NCI-H1048 (cell line): Measurements from ENCODE around the gene MYBPC3.
"Not testable (repeated sequence)": the region's sequence is repeated elsewhere in the genome, so short reads cannot be mapped to it uniquely, and the experiment has no call there.

ENCODE experiments used
- DNase-seq: peaks from one replicate; lab custom pipeline; 2025; lab: John Stamatoyannopoulos, UW

Gene MYBPC3

DNA sequence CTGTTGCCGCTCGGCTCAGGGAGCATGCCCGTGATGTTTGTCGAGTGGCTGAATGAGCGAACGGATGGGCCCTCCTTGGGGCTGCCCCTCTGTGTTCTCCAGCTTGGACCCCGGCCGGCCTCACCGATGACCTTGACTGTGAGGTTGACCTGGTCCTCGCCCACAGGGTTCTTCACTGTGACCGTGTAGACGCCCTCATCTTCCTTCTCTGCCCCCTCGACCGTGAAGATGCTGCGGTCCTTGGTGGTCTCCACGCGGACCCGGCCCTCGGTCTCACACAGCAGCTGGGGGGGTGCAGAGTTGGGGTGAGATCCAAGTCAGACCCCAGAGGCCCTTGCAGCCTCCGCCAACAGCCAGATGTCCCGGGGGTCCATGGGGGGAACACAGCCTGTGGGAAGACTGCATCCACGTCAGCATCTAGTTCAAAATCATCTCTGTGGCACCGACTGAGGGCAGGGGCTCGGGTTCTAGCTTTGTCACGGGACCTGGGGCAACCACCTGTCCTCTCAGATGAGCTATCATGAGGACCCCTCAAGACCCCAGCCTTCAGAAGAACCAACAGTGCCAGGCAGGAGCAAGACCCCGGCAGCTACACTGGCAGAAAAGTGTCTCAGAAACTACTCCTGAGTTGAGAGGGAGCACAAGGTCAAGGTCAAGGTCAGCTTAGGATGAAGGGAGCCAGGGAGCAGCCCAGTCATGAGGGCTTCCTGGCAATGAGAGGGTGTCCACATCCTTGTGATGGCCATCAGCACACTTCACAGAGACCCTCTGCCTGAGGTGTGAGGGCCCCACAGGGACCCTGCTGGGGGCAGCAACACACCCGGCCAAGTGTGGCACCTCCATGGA is 13.9 kb downstream of the MYBPC3 start:
- DNase-seq: no peak

DNA sequence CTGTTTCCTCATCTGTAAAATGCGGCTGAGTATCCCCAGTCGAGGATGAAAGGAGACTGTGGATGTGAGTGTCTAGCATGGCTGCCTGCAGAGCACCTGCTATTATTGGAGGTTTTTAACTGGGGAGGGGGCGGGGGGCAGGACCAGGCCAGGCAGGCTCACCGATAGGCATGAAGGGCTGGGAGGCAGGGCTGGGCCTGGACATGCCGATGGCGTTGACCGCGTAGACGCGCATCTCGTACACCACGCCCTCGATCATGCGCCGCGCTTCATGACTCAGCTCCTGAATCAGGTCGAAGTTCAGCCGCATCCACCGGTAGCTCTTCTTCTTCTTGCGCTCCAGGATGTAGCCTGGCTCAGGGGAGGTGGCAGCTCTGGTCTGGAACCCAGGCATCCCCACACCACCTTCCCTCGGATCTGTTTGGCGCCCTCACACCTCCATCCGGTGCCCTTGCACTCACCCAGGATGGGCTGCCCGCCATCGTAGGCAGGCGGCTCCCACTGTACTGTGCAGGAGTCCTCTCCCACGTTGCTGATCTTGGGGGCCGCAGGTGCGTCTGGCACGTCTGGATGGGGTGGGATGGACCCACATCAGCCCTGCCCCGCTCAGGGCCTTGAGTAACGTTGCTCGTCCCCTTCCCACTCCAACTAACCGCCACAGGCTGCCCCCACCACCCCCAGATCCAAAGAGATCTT is 15.1 kb downstream of the MYBPC3 start:
- no peak for DNase-seq

DNA sequence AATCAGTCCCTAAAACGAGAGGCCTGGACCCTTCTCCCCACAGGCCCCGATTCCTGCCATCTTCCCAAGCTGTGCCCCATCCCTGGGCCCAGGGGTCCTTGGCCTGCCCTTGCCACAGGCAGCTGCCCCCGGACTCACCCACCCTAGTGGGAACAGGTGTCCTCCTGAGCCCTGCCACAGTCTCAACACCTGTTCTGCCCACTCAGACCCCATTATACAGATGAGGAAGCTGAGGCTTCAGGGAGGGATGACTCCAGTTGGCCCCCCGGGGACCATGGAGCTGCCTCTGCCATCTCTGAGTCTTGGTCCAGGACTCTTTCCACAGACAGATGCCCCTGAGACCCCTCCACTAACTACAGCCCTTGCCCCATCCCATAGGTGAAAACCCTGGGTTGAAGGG is 15.9 kb downstream of the MYBPC3 start:
- no peak for DNase-seq

DNA sequence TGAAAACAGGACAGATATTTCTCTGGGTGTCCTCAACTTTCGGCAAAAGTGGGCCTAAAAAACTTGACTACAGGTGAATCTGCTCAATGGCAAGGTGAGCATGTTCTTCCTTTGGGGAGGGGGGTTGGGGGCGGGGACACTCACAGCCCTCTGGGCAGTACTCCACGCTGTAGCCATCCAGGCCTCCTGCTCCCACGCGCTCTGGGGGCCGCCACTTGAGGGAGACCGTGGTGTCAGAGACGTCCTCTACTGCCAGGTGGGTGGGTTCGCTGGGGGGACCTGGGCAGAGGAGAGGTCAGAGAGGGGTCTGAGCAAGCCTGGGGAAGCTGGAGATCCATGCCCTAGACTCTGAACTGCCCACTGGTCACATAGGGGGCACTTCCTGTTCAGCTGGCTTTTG is 16.8 kb downstream of the MYBPC3 start:
- DNase-seq: no peak

DNA sequence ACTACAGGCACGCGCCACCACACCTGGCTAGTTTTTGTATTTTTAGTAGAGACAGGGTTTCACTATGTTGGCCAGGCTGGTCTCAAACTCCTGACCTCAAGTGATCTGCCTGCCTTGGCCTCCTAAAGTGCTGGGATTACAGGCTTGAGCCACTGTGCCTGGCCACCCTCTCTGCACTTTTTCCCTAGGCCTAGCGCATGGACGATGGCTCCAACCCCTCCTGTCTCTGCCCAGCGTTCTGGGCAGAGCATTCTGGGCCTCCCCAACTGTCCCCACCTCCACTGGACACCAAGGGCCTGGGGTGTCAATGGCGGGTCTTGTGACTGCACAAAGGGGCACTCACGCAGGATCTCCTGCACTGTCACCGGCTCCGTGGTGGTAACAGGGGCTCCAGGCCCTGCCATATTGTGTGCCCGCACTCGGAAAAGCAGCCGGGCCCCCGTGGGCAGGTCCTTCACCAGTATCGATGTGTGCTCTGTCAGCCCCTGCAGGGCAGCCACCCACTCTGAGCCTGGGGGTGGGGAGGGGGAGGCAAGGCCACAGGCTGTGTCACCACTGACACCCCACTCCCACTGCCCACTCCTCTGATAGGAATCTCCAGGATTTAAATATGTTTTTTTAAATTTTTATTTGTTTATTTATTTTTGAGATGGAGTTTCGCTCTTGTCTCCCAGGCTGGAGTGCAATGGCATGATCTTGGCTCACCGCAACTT is 17.6 kb downstream of the MYBPC3 start:
- not testable (repeated sequence) for DNase-seq

DNA sequence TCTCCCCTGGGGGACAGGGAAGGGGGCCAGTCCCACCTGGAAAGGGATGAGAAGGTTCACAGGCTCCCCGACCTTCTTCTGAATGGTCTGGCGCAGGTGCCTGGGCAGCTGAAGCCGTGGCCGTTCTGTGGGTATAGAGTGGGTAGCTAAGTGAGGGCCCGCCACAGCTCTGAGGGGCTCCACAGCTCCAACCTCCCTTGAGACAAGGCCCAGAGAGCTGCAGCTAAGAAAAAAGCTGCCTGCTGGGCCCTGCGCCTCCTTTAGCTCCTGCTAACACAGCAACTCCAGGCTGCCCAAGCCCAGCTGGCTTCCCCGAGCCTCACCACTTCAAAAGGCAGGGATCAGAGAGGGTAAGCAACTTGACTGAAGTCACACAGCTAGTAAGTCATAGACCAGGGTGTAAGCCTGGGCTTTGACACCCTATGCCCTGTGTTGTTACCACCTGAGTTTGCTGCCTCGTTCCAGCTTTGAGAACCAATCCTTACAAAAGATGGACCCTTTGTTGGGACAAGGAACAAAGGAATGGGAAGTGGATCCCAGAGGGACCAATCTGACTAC is 18.5 kb downstream of the MYBPC3 start:
- DNase-seq: no peak

DNA sequence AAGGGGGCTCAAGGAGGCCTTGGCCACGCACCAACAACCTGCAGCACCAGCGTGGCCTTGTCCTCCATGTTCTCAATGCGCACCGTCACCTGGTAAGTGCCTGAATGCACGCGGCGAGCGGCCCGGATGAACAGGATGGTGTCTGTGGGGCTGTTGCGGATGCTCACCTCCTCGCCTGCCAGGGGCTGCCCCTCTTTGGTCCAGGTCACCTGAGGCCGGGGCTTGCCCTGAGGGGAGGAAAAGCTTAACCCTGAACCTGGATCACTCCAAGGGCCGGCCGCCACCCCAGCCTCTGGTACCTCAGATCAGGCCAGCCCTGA is 19.0 kb downstream of the MYBPC3 start:
- no peak for DNase-seq

DNA sequence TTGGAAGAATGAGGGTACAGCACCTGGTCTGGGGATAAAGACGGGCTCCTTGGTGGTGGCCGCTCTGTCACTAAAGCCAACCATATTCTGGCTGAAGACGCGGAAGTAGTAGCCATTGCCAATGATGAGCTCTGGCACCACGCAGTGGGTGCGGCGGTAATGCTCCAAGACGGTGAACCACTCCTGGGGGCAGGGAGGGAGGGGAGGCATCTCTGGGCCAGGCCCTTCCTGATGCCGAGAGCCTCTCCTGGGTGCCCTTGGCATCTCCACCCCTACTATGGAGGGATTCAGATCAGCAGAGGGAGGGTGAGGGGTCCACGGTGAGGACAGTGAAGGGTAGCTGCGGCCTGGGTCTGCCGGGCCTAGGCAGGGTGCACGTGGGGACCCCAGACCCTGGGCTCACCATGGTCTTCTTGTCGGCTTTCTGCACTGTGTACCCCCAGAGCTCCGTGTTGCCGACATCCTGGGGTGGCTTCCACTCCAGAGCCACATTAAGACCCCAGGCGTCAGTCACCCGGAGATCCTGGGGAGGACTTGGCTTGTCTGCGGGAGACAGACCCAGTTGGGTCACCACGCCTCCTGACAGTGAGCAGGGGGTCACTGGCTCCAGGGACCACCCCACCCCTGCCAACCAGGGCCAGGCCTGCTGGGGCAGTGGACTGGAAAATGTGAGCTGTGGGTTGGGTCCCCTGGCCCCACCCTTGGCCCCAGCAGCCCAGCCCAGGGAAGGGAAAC is 19.5 kb downstream of the MYBPC3 start:
- DNase-seq: no peak

DNA sequence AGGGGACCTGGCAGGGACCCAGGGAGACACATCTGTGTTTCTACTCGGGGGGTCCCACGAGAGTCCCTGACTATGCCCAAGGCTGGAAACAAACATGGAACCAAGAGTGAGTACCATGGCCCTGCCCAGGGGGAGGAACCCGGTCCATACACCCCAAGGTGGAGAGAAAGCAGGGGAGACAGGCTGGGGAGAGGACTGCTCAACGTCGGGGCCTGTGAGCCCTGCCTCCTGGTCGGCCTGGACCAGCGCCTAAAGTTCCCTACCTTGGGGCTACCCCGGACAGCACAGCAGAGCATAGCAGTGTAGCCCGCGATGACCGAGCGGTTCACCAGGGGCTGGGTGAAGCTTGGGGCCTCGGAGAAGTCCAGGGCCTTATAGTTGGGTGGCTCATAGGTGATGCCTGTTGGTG is 20.2 kb downstream of the MYBPC3 start:
- DNase-seq: no peak

DNA sequence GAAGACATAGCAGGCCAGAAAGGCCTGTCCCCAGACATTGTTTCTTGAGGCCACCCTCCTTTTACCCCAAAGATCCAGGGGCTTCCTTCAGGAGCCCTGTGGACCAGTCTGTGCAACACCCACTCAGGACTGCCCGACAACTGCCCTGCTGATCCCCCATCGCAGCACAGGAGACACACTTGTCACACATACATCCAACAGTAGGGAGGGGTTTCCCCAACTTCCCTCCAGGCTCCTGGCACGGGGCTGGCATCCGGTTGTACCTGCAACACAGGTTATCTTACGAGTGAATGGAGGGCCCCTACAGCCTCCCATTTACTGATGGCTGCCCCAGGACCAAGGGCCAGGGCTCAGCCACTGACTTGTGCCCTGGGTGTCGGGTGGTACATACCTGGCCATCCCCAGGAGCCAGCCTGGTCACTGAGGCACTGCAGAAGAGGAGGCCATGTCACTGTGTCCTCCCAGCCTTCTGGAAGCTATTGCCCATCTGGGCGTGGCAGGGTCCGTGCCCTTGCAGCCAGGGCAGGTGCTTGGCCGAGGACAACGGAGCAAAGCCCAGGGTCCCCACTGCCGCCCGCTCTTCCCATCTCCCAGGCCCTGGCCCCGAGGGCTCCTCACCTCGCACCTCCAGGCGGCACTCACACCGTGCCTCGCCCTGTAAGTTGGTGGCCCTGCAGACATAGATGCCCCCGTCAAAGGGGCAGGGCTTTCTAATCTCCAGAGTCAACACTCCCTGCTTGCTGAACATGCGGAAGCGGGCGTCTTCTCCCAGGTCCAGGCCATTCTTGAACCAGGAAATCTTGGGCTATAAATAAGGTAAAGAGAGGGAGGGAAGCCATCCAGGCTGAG is 20.8 kb downstream of the MYBPC3 start:
- no peak for DNase-seq

DNA sequence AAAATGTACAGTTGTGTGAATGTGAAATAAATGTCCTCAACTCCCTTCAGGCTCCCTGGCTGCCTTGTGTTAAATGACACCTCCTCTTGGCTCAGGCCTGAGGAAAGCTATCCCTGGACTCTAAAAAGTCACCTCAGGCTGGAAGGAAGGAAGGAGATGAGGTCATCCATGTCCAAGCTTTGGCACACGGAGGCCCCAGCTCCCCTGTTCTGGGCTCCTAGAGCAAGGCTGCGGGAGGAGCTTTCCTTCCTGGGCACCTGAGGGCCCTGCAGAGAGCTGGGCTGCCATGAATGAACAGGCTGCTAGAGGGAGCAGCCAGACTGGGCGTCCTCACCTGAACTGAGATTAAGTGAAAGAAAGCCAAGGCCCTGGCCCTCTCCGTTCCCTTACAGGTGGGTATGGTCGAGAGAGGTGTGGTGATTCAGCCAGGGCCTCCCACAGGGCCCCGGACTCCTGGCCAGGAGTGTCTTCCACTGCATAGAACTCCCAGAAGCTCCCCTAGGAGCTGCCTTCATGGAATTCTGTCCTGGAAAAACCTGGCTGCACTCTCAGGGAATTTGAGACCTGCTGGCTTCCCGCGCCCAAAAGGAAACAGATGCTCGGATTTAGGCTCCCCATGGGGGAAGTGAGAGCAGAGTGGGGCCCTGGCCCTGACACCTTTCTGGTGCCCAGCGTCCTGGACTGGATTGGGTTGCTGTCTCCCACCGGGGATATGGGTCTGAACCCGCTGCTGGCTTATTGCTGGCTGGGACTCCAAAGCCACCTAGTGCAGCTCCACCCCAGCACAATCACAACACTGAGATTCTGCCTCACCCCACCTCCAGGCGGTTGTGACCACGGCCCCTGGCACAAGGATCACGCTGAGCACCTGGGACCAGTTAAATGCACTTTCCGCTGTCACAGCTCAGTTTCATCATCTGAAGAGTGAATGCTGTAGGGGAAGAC is 22.2 kb downstream of the MYBPC3 start:
- no peak for DNase-seq

DNA sequence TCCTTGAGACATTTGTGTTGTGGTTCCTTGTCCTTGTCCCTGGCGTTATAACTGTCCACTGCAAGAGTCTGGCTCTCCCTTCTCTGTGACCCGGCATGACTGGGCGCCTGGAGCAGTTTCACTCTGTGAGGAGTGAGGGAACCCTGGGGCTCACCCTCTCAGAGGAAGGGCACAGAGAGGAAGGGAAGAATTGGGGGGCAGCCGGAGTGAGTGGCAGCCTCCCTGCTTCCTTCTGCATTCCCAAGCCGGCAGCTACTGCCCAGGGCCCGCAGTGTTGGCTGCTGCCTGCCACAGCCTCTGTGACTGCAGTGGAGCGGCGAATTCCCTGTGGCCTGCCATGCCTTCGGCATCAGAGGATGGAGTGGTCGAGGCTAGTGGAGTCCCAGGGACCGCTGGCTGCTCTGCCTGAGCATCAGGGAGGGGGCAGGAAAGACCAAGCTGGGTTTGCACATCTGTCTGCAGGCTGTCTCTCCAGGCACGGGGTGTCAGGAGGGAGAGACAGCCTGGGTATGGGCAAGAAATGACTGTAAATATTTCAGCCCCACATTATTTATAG is 23.0 kb downstream of the MYBPC3 start:
- DNase-seq: no peak

DNA sequence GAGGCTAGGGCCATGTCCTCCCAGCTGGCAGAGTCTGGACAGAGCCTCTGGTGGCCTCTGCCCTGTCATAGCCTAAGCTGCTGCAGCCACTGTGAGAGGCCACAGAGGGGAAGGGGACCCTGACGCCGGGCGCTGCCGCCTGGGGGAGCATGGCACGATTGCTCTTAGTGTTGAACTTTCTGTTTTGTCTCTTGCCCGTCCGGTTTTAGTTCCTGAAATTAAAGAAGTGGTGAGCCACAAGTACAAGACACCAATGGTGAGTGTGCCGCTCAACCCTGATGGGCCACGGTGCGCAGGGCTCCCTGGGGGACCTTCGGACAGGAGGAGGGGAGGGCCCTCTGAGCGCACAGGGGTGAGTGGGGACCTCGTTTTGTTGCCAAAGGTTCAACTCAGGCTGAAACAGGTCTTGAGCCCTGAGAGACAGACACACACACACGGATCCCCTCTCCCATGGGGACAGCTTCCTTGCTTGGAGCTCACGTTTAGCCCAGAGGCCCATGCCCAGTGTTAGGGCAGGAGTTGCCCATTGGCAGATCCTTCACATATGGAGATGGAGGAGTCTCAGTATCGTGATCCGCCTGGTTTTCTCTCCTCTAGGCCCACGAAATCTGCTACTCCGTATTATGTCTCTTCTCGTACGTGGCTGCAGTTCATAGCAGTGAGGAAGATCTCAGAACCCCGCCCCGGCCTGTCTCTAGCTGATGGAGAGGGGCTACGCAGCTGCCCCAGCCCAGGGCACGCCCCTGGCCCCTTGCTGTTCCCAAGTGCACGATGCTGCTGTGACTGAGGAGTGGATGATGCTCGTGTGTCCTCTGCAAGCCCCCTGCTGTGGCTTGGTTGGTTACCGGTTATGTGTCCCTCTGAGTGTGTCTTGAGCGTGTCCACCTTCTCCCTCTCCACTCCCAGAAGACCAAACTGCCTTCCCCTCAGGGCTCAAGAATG is 23.8 kb downstream of the MYBPC3 start:
- no peak for DNase-seq

DNA sequence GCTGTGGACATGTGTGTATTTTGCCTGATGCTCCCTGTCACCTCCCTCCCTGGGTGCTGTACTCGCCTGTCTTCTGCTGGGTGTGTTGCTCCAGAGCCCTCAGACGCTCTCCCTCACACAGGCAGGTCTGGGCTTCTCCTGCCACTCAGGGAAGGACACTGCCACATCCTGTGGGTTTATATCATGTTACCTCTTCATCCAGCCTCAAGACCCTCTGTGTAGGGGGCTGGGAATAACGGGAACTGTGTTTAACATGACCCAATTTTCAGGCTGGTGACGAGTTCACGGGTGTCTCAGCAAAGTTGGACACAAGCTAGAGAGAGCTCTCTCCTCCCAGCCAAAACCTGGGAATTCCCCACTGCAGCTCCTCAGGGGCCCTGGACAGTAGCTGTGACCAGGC is 24.6 kb downstream of the MYBPC3 start:
- no peak for DNase-seq

DNA sequence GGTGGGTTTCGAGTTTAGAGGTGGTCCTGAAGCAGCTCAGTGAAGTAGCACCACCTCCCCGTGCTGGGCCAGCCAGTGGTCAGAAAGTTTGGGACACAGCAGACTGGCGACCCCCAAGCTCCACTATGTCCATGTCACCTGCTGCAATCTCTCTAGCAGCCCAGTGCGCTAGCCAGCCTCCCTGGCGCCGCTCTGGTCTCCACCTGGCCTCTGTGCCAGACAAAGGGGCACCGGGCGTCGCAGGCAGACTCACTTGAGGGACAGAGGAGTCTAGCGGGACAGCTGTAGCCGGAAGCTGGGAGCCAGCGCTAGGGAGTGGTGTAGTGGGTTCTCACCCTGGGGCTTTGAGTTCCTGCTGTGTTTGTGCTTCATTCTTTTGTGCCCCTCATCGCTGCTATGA is 25.5 kb downstream of the MYBPC3 start:
- no peak for DNase-seq

DNA sequence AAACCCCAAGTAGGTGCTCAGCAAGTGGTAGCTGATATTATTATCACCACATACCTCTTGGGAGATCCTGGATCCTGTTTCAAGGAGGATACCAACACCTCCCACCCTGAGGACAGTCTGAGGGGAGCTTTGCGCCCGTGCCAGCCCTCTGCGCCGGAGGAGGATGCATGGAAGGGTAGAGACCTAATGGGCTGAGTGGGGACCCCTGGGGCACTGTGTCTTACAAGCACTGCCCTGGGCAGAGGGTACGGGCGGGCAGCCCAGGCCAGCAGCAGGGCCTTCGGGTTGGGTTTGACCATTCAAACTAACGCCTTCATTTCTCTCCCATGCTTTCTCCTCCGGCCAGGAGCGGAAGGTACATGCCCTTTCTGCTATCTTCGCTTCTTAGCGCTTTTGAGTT is 26.3 kb downstream of the MYBPC3 start:
- DNase-seq: no peak

DNA sequence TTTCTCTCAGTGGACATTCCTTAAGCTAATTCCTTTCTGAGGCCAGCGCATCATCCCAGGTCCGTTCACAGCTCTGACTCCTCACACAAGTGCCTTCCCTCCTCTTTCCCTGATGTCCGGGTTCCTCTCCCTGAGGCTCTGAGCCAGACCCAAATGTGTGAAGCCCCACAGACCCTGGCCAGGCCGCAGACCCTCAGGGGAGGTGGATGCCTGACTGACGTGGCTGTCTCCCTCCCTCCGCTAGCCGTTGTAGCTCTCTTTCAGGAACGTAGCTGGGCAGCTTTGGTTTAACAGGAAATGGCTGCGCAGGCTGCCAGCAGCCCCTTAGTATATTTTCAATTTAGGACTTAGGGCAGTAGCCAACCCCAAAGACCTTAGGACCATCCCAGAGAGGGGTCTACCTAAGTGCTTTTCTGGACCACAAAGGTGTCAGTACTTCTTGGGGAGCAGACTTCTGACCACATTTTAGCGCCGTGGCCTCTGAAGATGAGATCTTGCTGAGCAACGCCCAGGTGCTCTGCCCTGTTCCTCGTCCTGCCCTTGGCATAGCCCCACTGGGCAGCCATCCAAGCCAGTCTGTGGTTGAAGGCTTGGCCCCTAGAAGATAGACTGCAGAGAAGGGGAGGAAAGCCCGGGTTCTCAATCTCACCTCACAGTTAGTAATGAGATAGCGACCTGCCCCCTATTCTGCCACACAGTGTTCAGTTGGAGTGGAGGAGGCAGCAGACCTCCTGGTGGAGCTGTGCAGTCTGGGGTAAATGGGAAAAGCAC is 27.0 kb downstream of the MYBPC3 start:
- no peak for DNase-seq

DNA sequence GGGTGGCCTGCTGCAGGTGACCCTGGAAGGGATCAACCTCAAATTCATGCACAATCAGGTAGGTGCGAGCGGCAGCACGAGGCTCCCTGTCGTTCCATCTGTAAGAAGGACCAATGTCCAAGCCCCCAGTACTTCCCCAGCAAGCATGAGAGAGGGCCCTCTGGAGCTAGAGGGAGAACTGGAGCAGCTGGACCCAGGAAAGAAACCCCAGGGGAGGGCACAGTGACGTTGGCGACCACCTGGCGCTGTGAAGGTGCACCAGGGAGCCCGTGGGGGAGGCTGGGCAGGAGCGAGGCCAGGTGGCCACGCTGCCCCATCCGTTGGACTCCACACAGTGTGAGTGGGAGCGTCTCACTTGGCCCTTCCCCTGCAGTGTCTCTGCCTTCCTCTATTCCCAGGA is 28.0 kb downstream of the MYBPC3 start:
- no peak for DNase-seq
